Measurements from ENCODE around the gene VSTM5. TPM values are rescaled to one million over a fixed set of nuclear protein-coding genes. Genes with fewer than 3 reads are reported as not detected.

Gene VSTM5
- total RNA-seq, 2 experiments from 2014 or later: not detected

DNA sequence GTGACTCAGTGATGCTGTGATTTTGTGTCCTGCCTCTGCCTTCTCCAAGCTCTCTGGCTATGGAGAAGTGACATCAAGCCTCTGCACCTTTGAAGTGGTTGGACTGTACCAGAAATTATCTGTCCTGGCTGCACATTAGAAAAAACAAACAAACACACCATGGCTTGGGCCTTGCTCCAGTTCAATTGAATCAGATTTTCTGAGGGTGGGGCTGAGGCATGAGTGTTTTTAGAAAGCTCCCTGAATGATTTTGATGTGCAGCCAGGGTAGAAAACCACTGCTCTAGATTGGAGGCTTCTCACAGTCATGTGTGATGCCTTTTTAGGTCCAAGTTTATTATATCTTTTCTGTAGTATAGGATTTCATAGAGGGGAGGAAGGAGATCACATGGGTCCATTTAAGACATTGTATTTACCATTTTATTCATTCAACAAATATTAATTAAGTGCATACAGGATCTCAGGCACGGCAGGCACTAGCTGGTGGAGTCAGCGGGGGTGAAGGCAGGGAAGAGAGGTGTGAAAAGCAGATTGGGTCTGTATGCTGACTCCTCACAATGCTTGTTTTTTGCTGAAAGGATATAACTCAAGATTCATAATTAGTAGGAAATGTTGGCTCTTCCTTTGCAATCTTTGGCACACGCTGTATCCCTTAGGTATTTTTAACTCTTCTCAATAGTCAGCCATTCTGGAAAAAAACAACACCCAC lies 7.1 kb upstream of the VSTM5 start:
- ATAC-seq (no peak), DNase-seq (no peak)
- ChIA-PET CTCF (no interaction called here), POLR2A (no interaction called here)
- Mint-ChIP-seq H3K9me3 (ENCODE audit: insufficient read depth) (no peaks in the 10 kb centered on the region), H3K36me3 (ENCODE audit: low read depth) (no peaks in the 10 kb centered on the region), H3K4me3 (no peak overlapping the region), H3K27ac (no peak overlapping the region), H3K4me1 (ENCODE audit: low read depth) (no peaks in the 10 kb centered on the region), H3K27me3 (ENCODE audit: low read depth) (peaks cover 18% of the 10 kb centered on the region)

DNA sequence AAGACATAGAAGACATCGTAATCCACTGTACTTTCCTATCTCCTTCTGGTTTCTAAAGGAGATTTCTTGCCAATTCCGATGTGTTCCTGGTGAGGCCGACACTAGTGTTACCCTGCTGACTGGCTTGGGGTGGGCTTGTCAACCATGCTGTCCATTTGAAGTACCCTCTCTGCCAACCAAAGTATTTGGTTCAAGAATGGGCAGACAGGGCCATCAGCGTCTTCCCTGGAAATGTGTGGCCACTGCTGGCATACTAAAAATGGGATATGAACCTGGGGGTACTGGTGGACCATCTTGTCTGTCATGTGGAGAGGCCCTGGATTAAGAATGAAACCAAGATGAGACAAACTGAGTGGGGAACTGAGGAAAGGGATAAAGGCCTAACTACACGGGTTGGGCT lies 1.8 kb upstream of the VSTM5 start:
- Mint-ChIP-seq H3K9me3 (ENCODE audit: insufficient read depth) (no peaks in the 10 kb centered on the region), H3K36me3 (ENCODE audit: low read depth) (no peaks in the 10 kb centered on the region), H3K4me3 (no peak overlapping the region), H3K27me3 (ENCODE audit: low read depth) (peaks cover 32% of the 10 kb centered on the region), H3K27ac (no peak overlapping the region), H3K4me1 (ENCODE audit: low read depth) (peaks cover 5% of the 10 kb centered on the region)
- ATAC-seq (no peak), DNase-seq (no peak)
- ChIA-PET POLR2A (no interaction called here), CTCF (no interaction called here)

DNA sequence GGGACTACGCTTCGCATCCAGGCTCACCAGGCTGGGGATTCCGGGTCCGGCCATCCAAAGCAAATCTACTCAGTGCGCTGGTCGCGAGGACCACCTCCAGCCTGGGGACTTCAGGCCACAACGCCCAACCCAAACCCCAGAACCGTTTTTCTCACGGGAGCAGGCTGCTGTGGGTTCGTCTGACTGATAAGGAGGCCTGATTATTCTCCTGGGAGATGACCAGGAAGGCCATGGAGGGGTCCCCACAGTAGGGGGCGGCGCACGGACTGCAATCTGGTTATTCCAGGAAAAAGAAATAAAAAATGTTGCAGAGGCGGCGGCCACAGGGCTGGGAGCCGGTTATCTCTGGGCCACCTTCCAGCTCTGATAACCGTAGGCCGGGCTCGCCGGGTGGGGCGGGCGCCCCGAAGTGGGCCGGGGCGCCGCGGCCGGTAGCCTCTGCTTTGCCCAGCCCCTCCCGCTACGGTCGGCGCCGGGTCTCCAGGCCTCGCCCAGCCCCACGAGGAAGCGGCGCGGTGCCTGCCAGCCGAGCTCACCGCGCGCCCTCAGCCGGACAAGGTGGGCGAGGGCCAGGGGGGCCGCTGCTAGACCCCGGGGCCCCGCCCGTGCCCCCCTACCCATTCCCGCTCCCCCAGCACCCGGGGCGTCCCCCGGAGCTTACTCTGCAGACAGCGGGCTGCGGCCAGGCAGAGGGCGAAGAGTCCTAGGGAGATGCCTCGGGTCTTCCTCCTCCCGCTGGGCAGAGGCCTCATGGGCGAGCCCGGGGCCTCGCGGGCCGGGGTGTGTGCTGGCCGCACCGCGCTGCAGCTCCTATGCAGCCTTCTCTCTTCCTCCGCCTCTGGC lies 446 bp downstream of the VSTM5 start:
- Mint-ChIP-seq H3K4me1 (ENCODE audit: low read depth) (peaks cover 5% of the 10 kb centered on the region), H3K9me3 (ENCODE audit: insufficient read depth) (no peaks in the 10 kb centered on the region), H3K36me3 (ENCODE audit: low read depth) (no peaks in the 10 kb centered on the region), H3K4me3 (no peak overlapping the region), H3K27me3 (ENCODE audit: low read depth) (peaks cover 22% of the 10 kb centered on the region), H3K27ac (no peak overlapping the region)
- ChIA-PET POLR2A (no interaction called here), CTCF (no interaction called here)
- ATAC-seq (peak; percentile 44), DNase-seq (no peak)

DNA sequence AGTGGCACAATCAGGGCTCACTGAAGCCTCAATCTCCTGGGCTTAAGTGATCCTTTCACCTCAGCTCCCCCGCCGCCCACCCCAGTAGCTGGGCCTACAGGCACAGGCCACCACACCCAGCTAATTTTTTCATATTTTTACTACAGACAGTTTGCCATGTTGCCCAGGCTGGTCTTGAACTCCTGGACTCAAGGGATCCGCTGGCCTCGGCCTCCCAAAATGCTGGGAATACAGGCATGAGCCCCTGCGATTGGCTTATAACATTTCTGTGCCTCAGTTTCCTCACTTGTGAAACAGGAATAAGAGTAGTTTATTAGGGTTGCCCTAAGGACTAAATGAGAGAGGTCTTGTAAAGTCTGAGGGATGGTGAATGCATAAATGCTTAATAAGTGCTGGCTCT lies 1.2 kb downstream of the VSTM5 start:
- H3K9me3 Mint-ChIP-seq (ENCODE audit: insufficient read depth): no peaks in the 10 kb centered on the region
- no peak overlapping the region for H3K4me3 Mint-ChIP-seq
- no peaks in the 10 kb centered on the region for H3K36me3 Mint-ChIP-seq (ENCODE audit: low read depth)
- DNase-seq (no peak), ATAC-seq (no peak)
- H3K27ac Mint-ChIP-seq: no peak overlapping the region
- peaks cover 22% of the 10 kb centered on the region for H3K27me3 Mint-ChIP-seq (ENCODE audit: low read depth)
- ChIA-PET POLR2A (no interaction called here), CTCF (no interaction called here)
- peaks cover 5% of the 10 kb centered on the region for H3K4me1 Mint-ChIP-seq (ENCODE audit: low read depth)

DNA sequence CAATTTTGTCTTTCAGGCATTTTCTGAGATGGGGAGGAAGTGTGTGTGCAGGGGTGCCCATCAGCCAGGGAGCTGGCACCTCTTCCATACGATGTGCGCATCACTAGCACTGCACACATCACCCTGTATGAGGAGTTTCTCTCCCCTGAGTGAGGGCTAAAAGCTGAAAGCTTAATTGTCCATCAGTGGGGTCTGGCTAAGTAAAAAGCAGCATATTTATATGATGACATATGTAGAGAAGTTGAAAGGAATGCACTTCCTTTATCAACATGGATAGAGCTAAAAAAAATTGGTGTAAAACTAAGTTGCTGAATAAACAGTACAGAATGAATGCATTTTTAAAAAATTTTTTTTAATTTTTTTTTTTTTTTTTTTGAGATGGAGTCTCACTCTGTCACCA lies 4.0 kb downstream of the VSTM5 start:
- ATAC-seq (no peak), DNase-seq (no peak)
- ChIA-PET CTCF (no interaction called here), POLR2A (no interaction called here)
- Mint-ChIP-seq H3K4me3 (no peak overlapping the region), H3K36me3 (ENCODE audit: low read depth) (no peaks in the 10 kb centered on the region), H3K4me1 (ENCODE audit: low read depth) (peaks cover 5% of the 10 kb centered on the region), H3K27me3 (ENCODE audit: low read depth) (peaks cover 14% of the 10 kb centered on the region), H3K9me3 (ENCODE audit: insufficient read depth) (no peaks in the 10 kb centered on the region), H3K27ac (no peak overlapping the region)

DNA sequence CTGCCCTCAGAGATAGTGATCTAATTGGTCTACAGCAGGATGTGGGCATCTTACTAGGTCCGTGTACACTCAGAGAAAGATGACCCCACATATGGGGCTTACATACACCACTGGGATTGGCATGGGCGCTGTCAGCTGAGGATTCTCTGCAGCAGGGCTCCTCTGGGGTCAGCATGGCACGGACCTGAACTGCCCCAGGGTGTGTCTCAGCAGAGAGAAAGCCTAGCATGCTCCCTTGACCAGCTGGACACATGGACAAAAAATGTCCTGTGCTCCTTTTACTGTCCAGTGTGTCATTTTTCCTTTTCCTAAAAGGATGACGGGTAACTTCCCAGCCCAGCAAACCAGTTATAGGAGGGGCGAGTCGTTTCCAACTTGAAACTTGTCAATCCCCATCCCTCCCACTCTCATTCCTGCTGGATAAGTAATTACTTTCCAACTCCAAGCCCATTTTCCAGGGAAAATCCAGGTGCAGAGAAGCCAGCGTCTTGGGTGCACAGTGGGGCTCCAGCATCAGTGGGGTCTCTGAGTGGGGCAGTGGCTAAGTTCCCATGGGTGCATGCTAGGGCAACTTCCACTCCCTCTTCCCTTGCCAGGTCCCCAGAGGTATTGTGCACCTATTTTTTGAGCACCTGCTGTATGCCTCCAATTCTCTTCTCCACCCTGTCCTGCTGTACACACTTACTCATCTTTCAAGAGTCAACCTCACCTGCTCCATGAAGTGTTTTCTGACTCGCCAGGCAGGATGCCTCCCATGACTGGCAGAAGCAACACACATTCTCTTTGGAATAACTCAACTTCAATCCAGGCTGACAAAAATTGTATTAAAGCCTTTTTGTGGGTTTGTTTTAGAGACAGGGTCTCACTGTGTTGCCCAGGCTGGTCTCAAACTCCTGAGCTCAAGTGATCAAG lies 5.0 kb downstream of the VSTM5 start:
- CTCF ChIA-PET: no interaction called here
- DNase-seq: no peak
- Mint-ChIP-seq H3K4me3 (no peak overlapping the region), H3K27ac (no peak overlapping the region), H3K27me3 (ENCODE audit: low read depth) (peaks cover 9% of the 10 kb centered on the region), H3K4me1 (ENCODE audit: low read depth) (peaks cover 5% of the 10 kb centered on the region), H3K36me3 (ENCODE audit: low read depth) (no peaks in the 10 kb centered on the region), H3K9me3 (ENCODE audit: insufficient read depth) (no peaks in the 10 kb centered on the region)
- POLR2A ChIA-PET: no interaction called here
- ATAC-seq: no peak

DNA sequence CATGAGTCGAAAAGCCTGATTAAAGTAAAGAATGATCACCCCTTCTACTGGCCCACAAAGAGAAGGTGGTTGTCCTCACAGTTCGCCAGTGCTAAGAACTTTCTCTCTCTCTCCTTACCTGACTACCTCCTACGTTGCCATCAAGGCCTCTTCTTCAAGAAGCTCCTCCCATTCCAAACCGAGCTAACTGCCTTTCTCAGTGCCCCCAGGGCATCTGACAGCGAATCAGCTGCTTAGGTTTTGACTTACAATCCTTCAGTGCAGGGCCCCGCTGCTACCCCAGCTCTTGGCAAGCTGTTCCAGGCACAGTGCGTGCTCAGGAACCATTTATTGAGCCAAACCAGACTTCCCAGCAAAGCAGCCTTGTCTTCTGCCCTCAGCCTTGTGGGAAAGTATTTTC lies 5.8 kb downstream of the VSTM5 start:
- CTCF ChIA-PET: no interaction called here
- Mint-ChIP-seq H3K36me3 (ENCODE audit: low read depth) (no peaks in the 10 kb centered on the region), H3K9me3 (ENCODE audit: insufficient read depth) (no peaks in the 10 kb centered on the region), H3K27me3 (ENCODE audit: low read depth) (peaks cover 6% of the 10 kb centered on the region), H3K4me1 (ENCODE audit: low read depth) (peaks cover 2% of the 10 kb centered on the region), H3K27ac (no peak overlapping the region), H3K4me3 (no peak overlapping the region)
- no peak for ATAC-seq
- no peak for DNase-seq
- POLR2A ChIA-PET: no interaction called here

DNA sequence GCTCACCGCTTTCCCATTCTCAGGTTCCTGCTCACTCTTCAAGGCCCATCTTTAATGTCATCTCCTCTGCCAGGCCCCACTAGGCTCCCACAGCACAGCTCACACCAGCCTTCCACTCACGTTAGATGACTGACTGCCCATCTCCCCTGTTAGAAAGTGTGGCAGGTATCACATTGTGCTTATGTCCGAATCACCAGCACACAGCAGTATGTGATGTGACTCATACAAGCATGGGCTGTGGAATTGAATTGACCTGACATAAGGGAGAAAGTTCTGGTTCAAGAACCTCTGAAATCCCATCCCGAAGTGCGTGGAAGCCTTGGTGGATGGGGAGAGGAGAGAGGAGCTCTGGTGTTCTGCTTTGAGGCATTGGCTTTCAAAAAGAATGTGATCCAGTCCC lies 6.5 kb downstream of the VSTM5 start:
- H3K4me3 Mint-ChIP-seq: no peak overlapping the region
- POLR2A ChIA-PET: no interaction called here
- CTCF ChIA-PET: no interaction called here
- no peak overlapping the region for H3K27ac Mint-ChIP-seq
- no peak for DNase-seq
- H3K9me3 Mint-ChIP-seq (ENCODE audit: insufficient read depth): no peaks in the 10 kb centered on the region
- H3K36me3 Mint-ChIP-seq (ENCODE audit: low read depth): no peaks in the 10 kb centered on the region
- H3K27me3 Mint-ChIP-seq (ENCODE audit: low read depth): peaks cover 2% of the 10 kb centered on the region
- no peaks in the 10 kb centered on the region for H3K4me1 Mint-ChIP-seq (ENCODE audit: low read depth)
- ATAC-seq: no peak

DNA sequence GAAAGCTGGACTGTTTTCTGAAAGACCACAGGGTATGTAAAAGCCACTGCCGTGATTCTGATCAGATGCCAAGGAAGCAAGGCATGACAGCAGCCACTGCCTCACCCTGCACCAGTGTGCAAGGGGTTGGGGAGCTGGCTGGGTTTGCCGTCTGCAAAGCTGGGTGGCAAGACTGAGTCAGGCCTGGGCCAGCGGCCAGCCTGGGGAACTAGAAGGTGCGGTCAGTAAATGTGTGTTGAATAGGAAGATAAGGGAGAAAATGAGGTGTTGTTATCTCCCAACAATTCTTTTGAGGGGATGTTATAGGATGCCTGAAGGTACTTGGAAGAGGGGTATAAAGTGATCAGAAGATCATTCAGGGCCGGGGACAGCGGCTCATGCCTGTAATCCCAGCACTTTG lies 8.0 kb downstream of the VSTM5 start:
- CTCF ChIA-PET: no interaction called here
- POLR2A ChIA-PET: no interaction called here
- Mint-ChIP-seq H3K4me1 (ENCODE audit: low read depth) (no peaks in the 10 kb centered on the region), H3K27ac (no peak overlapping the region), H3K27me3 (ENCODE audit: low read depth) (peaks cover 2% of the 10 kb centered on the region), H3K36me3 (ENCODE audit: low read depth) (no peaks in the 10 kb centered on the region), H3K4me3 (no peak overlapping the region), H3K9me3 (ENCODE audit: insufficient read depth) (no peaks in the 10 kb centered on the region)
- ATAC-seq (no peak), DNase-seq (no peak)

DNA sequence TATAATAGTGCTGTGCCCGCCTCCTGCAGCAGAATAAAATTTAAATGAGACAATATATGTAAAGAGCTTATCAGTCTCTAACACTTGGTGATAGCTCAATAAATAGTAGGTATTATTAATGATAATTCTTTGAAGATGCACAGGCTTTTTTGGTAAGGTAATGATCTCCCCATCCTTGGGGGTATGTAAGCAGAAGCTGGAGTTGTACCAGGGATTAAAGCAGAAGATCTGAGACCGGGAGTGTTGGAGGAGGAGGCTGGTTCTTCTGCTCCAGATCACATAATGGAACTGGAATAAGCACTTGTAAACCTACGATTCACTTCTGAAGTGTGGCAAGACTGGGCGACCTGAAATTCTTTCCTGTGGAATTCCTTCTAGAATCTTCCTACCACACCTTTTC lies 8.4 kb downstream of the VSTM5 start:
- POLR2A ChIA-PET: no interaction called here
- Mint-ChIP-seq H3K9me3 (ENCODE audit: insufficient read depth) (no peaks in the 10 kb centered on the region), H3K36me3 (ENCODE audit: low read depth) (no peaks in the 10 kb centered on the region), H3K27me3 (ENCODE audit: low read depth) (peaks cover 2% of the 10 kb centered on the region), H3K4me1 (ENCODE audit: low read depth) (no peaks in the 10 kb centered on the region), H3K4me3 (no peak overlapping the region), H3K27ac (no peak overlapping the region)
- ATAC-seq (no peak), DNase-seq (no peak)
- CTCF ChIA-PET: no interaction called here

DNA sequence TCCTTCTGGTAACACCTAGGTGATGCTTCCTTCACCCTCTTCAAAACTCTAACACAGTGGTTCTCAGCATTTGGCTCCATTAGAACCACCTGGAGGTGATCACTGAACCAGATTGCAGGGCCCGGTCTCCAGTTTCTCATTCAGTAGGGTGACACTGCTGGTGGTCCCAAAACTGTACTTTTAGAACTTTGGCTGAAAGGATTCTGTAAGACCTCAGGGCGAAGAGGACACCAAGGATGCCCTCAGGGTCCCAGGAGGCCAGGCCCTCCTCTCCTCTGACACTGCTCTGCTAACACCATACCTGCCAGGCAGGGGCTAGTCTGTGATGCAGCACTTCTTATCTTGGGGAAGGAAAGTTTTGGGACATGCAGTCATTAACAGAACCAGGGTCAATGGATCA lies 9.0 kb downstream of the VSTM5 start:
- DNase-seq (no peak), ATAC-seq (no peak)
- CTCF ChIA-PET: no interaction called here
- Mint-ChIP-seq H3K27ac (no peak overlapping the region), H3K4me1 (ENCODE audit: low read depth) (no peaks in the 10 kb centered on the region), H3K4me3 (no peak overlapping the region), H3K36me3 (ENCODE audit: low read depth) (no peaks in the 10 kb centered on the region), H3K27me3 (ENCODE audit: low read depth) (peaks cover 2% of the 10 kb centered on the region), H3K9me3 (ENCODE audit: insufficient read depth) (no peaks in the 10 kb centered on the region)
- POLR2A ChIA-PET: no interaction called here

DNA sequence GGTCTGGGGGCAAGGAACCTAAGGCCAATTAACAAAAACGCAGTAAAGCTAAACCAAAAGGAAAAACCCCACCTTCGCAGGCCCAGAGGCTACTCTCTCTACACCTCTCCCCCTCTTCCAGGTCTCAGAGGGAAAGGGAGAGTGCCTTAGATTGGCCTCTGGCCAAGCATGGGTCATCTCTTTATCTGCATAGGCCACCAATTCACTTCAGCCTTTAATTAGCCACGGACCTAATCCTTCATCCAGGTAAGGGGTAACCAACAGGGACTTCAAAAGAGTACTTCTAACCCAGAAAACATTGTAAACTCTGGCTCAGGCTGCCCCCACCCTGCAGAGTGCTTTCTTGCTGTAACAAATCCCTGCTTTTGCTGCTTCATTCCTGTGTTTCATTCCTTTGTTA lies 9.4 kb downstream of the VSTM5 start:
- H3K27me3 Mint-ChIP-seq (ENCODE audit: low read depth): peaks cover 2% of the 10 kb centered on the region
- no peaks in the 10 kb centered on the region for H3K4me1 Mint-ChIP-seq (ENCODE audit: low read depth)
- H3K9me3 Mint-ChIP-seq (ENCODE audit: insufficient read depth): no peaks in the 10 kb centered on the region
- H3K27ac Mint-ChIP-seq: no peak overlapping the region
- POLR2A ChIA-PET: no interaction called here
- CTCF ChIA-PET: no interaction called here
- DNase-seq (no peak), ATAC-seq (no peak)
- no peak overlapping the region for H3K4me3 Mint-ChIP-seq
- no peaks in the 10 kb centered on the region for H3K36me3 Mint-ChIP-seq (ENCODE audit: low read depth)
